Parathyroid adenoma (tissue), 2 donors: ENCODE data around the gene SLC2A8.

ENCODE experiments used
- H2AFZ ChIP-seq: fragments of 300-600 bp; sonication (generic); one replicate; pipeline ENCODE4 v1.7.0; 2017; ENCODE audit warnings: antibody characterized with exemption, mild to moderate bottlenecking
- H3K27ac ChIP-seq: fragments of 300-600 bp; sonication (generic); one replicate; pipeline ENCODE4 v1.7.0; 2017
- H3K27me3 ChIP-seq: fragments of 300-600 bp; sonication (generic); one replicate; pipeline ENCODE4 v1.7.0; 2017; ENCODE audit warnings: low read length; ENCODE audit not compliant: control insufficient read depth, insufficient read depth
- H3K36me3 ChIP-seq: fragments of 300-600 bp; sonication (generic); one replicate; pipeline ENCODE4 v1.7.0; 2017; ENCODE audit warnings: low read length; ENCODE audit not compliant: control insufficient read depth, insufficient read depth
- H3K4me1 ChIP-seq: fragments of 300-600 bp; sonication (generic); one replicate; pipeline ENCODE4 v1.7.0; 2017; ENCODE audit warnings: control low read depth
- H3K4me2 ChIP-seq: fragments of 300-600 bp; sonication (generic); one replicate; pipeline ENCODE4 v1.7.0; 2017; ENCODE audit warnings: low read length
- H3K4me3 ChIP-seq: fragments of 300-600 bp; sonication (generic); one replicate; pipeline ENCODE4 v1.7.0; 2017; ENCODE audit warnings: low read depth, low read length
- H3K79me2 ChIP-seq: fragments of 300-600 bp; sonication (generic); one replicate; pipeline ENCODE4 v1.7.0; 2017; ENCODE audit warnings: control low read depth
- H3K9ac ChIP-seq: fragments of 300-600 bp; sonication (generic); one replicate; pipeline ENCODE4 v1.7.0; 2017; ENCODE audit warnings: mild to moderate bottlenecking
- H3K9me3 ChIP-seq: fragments of 300-600 bp; sonication (generic); one replicate; pipeline ENCODE4 v1.7.0; 2017; ENCODE audit warnings: low read length; ENCODE audit not compliant: control insufficient read depth
- TF ChIP-seq, protein P1 (sequence below): fragments of 300-600 bp; sonication (generic); IDR thresholded peaks from one replicate; pipeline ENCODE4 v1.7.0; 2017; ENCODE audit warnings: antibody characterized with exemption, mild to moderate bottlenecking
- donor health status: primary hyperparathyroidism.

SLC2A8 gene

DNA sequence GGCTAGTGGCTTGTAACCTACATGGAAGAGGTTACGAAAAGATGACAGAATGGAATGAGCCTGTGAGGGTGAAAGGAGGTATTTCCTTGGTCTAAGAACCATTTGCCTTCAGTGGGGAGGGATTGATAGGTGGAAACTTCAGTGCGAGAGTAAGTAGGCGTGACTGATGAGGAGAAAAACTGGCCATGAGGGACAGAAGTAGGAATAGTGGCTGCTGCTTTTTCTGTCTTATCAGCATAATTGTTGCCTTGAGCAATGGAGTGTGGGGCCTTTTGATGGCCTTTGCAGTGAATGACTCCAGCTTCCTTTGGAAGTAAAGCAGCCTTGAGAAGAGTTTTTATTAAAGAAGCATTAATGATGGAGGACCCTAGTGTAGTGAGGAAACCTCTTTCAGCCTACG lies 18.2 kb downstream of the SLC2A8 start:
- Histone ChIP-seq H3K9ac (no peak overlapping the region), H3K9me3 (no peaks in the 10 kb centered on the region), H2AFZ (no peak overlapping the region), H3K4me2 (no peak overlapping the region), H3K79me2 (no peaks in the 10 kb centered on the region), H3K36me3 (no peaks in the 10 kb centered on the region), H3K27me3 (no peaks in the 10 kb centered on the region), H3K4me1 (no peaks in the 10 kb centered on the region), H3K27ac (no peak overlapping the region), H3K4me3 (no peak overlapping the region)
- TF ChIP-seq, protein P1, sequence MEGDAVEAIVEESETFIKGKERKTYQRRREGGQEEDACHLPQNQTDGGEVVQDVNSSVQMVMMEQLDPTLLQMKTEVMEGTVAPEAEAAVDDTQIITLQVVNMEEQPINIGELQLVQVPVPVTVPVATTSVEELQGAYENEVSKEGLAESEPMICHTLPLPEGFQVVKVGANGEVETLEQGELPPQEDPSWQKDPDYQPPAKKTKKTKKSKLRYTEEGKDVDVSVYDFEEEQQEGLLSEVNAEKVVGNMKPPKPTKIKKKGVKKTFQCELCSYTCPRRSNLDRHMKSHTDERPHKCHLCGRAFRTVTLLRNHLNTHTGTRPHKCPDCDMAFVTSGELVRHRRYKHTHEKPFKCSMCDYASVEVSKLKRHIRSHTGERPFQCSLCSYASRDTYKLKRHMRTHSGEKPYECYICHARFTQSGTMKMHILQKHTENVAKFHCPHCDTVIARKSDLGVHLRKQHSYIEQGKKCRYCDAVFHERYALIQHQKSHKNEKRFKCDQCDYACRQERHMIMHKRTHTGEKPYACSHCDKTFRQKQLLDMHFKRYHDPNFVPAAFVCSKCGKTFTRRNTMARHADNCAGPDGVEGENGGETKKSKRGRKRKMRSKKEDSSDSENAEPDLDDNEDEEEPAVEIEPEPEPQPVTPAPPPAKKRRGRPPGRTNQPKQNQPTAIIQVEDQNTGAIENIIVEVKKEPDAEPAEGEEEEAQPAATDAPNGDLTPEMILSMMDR, result no peak

DNA sequence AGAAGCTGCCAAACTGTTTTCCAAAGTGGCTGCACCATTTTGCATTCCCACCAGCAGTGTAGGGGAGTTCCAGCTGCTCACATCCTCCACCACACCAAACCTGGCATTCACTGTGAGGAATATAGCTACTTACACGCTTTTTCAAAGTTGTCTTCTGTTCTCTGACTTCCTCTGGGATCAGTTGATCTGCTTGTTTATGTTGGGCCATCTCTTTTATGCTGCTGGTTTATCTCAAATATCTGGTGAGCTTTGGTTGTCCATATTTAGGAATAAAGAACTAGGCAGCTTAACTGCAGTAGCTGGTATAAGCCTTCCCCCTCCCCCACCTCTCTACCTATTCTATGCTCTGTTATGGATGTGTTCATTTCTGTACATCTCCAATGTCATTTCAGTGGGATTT lies 18.7 kb downstream of the SLC2A8 start:
- no peak overlapping the region for H2AFZ ChIP-seq
- TF ChIP-seq, protein P1, result no peak
- no peaks in the 10 kb centered on the region for H3K36me3 ChIP-seq
- H3K9me3 ChIP-seq, result no peaks in the 10 kb centered on the region
- no peak overlapping the region for H3K4me3 ChIP-seq
- H3K4me1 ChIP-seq, result no peaks in the 10 kb centered on the region
- H3K79me2 ChIP-seq, result no peaks in the 10 kb centered on the region
- H3K9ac ChIP-seq, result no peak overlapping the region
- no peaks in the 10 kb centered on the region for H3K27me3 ChIP-seq
- H3K4me2 ChIP-seq, result no peak overlapping the region
- no peak overlapping the region for H3K27ac ChIP-seq

DNA sequence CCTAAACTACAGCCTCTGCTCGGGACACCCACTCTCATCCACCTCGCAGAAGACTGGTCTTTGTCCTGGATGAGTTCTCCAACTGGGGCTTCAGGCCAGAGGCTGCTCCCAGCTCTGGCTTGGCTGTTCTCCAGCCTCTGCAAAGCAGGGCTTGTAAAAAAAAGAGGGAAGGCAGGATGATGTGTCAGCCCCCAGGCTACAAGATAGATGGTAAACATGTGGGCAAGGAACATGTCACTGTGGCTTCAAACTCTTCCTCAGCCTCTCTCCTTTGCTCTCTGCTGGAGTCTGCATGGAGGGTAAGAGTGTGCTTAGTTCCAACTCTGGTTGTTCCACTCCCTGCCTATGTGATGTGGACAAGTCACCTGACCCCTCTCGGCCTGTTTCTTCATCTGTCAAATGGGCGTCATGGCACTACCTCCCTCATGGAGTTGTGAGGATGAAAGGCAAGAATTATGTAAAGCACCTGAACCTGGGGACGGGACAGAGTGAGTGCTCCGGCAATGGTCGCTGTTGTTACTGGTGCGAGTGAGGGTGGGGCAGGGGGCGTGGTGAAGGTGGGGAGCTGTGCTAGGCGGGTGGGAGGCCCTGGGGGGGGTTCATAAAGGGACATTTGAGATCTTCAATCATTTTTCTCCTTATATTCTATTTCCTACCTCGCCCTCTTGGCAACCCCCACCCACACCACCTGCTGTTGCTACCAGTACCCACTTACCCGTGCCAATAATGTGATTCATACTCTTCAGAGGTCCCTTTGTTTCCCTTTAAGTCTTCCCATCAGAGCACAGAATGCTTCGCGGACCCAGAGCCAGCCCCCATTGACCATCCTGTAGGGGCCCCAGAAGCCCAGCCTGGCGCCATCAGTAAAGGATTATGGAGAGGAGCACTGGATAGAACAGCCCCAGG lies 20.4 kb downstream of the SLC2A8 start:
- H3K9me3 ChIP-seq, result no peaks in the 10 kb centered on the region
- H3K27me3 ChIP-seq, result no peaks in the 10 kb centered on the region
- H3K9ac ChIP-seq, result no peak overlapping the region
- H3K4me1 ChIP-seq, result no peaks in the 10 kb centered on the region
- no peak overlapping the region for H2AFZ ChIP-seq
- H3K27ac ChIP-seq, result no peak overlapping the region
- no peaks in the 10 kb centered on the region for H3K79me2 ChIP-seq
- no peaks in the 10 kb centered on the region for H3K36me3 ChIP-seq
- TF ChIP-seq, protein P1, result no peak
- H3K4me3 ChIP-seq, result no peak overlapping the region
- H3K4me2 ChIP-seq, result no peak overlapping the region

DNA sequence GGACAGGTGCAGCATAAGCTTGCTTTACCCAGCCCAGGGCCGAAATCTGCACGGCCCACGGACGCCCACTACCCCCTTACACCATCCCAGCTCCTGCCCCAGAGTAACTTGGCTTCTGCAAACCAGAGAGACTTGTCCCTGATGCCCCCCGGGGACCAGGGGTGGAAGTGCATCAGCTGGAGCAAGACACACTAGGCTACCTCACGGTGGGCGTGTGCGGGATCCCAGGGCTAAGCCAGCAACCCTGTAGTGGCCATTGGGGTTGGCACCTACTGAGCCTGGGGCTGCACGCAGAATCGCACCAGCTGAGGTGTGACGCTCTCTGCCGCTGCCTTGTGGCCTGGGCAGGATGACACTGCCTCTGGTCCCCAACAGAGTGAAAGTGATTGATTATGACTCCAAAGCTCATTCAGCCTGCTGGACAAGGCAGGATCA lies 21.1 kb downstream of the SLC2A8 start:
- Histone ChIP-seq H3K4me2 (no peak overlapping the region), H3K27me3 (no peaks in the 10 kb centered on the region), H3K79me2 (no peaks in the 10 kb centered on the region), H3K36me3 (no peaks in the 10 kb centered on the region), H3K27ac (no peak overlapping the region), H3K4me1 (no peaks in the 10 kb centered on the region), H3K9ac (no peak overlapping the region), H3K9me3 (no peaks in the 10 kb centered on the region), H3K4me3 (no peak overlapping the region), H2AFZ (no peak overlapping the region)
- TF ChIP-seq, protein P1, result no peak

DNA sequence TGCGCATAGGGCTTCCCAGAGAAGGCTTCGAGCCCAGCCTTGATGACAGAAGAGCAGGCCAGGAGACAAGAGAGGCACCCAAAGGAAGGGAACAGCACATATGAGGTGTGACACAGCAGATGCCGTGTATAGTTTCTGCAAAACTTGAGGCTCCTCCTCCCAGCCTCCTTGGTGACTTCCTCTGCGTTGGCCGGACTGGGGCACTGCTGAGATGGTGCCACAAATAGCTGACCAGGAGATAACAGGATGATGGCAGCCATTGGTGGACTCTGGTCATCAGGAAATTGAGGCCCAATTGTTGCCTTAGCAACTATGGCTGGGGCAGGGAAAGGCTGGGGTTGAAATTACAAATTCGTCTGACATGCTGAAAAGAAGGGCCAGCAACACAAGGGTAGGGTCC lies 22.4 kb downstream of the SLC2A8 start:
- Histone ChIP-seq H3K4me2 (no peak overlapping the region), H3K4me3 (no peak overlapping the region), H3K36me3 (no peaks in the 10 kb centered on the region), H3K4me1 (no peaks in the 10 kb centered on the region), H2AFZ (no peak overlapping the region), H3K27ac (no peak overlapping the region), H3K27me3 (no peaks in the 10 kb centered on the region), H3K79me2 (no peaks in the 10 kb centered on the region), H3K9ac (no peak overlapping the region), H3K9me3 (no peaks in the 10 kb centered on the region)
- TF ChIP-seq, protein P1, result no peak
